HG02571 (cell line): ENCODE results near the gene TWNK.
"Not testable (repeated sequence)": the region's sequence is repeated elsewhere in the genome, so short reads cannot be mapped to it uniquely, and the experiment has no call there.

Experiments used
- ATAC-seq: cut with Tn5 transposase; IDR thresholded peaks from one replicate; pipeline ENCODE4 v1.9.1; 2021; ENCODE audit warnings: mild to moderate bottlenecking, moderate library complexity; ENCODE audit not compliant: unreplicated experiment

TWNK gene

GRCh38 chr10:101029520-101030295, 42.4 kb downstream of the TWNK start:
- ATAC-seq, result no peak

GRCh38 chr10:101030496-101031127, 43.3 kb downstream of the TWNK start:
- no peak for ATAC-seq

GRCh38 chr10:101031128-101031795, 43.9 kb downstream of the TWNK start, which contains the start of the genes PDZD7 and SFXN3:
Gene PDZD7 (minus strand): TSS chr10:101031129. CDS start chr10:101030219, 910 bp downstream.
Gene SFXN3 (plus strand): TSS chr10:101031234. CDS start chr10:101034695, 3,461 bp downstream.
- peak; percentile 90 for ATAC-seq

DNA sequence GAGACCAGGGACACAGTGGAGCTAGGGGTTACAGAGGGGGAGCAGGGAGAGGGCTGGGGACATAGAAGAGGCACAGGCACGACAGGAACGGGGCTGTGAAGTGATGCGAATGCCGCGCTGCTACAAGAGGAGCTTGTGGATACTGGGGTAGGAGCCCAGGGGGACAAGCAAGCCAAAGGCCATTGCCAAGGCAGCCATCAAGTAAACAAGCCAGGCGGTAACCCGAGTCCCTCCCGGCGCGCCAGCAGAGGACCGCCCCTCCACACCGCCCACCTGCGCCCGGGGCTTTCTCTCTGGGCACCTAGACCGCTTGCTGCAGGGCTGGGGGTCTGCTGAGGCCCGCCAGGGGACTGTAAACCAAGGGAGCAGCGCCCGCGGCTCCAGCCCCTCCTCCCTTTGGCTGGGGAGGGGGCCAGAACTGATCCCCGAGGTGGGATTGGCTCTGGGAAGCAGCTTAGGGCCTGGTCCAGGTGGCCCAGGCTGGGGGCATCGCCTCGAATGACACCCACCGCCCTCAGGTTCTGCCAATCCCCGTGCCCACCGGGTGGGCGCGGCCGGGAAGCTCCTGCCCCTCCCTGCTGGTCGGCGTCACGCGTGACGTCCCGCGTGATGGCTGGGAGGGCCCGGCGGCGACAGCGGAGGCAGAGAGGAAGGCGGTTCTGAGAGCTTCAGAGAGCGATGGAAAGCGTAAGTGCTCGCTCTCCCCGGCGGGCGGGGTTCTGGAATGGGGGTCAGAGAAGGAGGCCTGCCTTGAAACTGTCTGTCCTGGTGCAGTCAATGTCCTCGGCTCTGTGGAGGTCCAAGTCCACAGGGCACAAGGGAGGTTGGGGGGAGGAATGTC, 44.7 kb downstream of the TWNK start:
- no peak for ATAC-seq

DNA sequence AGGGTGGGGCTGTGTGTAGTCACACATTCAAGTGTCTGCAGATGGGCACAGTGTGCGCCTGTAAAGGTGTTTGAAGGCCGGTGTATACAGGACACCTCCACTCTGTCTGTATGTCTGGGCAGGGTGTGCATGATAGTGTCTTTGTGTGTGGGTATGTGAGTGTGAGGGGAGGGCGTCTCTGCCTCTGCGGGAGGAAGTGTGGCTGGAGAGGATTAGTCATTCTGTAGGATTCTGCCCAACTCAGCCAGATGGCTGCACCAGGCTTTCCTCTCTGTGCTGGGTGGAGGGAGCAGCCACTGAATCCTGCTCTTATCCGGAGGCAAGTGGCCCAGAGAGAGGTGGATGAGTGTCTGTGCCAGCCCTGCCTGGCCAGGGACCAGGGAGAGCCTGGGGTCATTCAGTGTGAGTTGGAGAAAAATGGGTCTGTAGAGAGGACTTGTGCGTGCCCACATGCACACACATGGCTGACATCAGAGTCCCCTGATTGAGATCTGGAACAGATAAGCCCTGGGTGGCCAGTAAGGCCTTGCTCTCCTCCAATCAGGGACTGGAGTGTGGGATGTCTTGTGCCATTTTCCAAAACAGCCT, 45.4 kb downstream of the TWNK start:
- ATAC-seq, result no peak

DNA sequence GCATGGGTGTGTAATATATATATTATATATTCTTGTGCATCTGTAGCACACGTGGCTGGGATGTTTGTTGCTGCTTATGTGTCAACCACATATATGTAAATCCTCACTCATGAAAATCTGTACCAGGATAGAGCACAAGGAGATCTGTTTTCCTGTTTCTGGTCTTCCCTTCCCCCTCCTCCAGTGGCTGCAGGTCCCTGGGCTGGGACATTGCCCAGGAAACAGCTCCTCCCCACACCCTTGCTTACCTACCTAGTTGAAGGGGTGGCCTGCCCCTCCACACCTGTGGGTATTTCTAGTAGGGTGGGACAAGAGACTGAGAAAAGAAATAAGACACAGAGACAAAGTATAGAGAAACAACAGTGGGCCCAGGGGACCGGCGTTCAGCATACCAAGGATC, 45.9 kb downstream of the TWNK start:
- ATAC-seq, result no peak

- ATAC-seq, result not testable (repeated sequence)
These were observed 47.1 kb downstream of the TWNK start for GRCh38 chr10:101034404-101034803.

DNA sequence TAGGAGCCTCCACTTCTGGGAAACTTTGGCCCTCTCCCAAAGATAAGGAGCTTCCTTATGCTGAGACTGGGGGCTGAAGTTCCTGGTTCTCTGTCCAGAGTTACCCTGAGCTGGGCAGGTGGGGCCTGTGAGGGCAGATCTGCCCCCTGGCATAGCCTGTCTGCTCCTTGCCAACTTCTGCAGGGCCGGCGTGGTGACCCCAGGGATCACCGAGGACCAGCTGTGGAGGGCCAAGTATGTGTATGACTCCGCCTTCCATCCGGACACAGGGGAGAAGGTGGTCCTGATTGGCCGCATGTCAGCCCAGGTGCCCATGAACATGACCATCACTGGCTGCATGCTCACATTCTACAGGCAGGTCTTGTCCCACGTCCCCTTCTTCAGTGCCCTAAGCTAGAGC, 48.0 kb downstream of the TWNK start:
- no peak for ATAC-seq

DNA sequence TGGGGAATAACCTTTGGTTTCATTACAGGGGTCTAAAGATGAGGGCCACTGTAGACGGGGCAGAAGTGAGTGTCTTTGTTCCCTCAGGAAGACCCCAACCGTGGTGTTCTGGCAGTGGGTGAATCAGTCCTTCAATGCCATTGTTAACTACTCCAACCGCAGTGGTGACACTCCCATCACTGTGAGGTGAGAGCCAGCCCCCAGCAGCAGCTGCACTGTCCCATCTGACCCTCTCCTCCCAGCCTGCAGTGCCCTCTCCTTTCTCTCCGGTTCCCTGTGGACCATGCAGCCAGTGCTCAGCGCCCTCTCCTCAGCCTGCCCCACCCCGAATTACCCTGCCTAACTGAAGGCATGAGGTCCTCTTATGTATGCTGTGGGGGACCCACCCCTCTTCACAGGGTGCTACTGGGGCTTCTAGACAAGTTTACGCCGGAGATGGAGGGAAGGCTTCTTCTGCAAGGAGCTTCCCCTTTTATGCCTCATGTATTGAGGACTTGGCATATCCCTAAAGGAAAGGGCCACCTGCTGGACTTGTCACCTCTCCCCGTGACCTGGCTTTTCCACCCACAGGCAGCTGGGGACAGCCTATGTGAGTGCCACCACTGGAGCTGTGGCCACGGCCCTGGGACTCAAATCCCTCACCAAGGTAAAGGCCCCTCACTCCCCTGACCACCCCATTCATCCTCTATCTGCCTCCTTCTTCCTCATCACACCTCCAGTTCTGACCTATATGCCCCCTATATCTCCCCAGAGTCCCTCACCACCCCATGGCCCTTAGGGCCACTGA, 48.8 kb downstream of the TWNK start:
- no peak for ATAC-seq

DNA sequence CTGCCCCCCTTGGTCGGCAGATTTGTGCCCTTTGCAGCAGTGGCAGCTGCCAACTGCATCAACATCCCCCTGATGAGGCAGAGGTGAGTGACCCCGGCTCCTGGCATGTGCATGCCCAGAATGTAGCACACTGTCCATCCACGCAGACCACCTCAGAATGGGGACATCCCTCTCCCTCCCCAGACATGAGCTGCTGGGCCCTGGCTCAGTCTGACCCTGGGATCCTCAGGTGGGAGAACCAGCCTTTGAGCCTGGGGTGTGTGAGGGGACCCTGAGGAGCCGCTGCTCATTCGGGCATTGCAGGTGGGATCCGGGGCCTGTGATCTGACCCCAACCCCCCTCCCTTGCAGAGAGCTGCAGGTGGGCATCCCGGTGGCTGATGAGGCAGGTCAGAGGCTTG, 49.4 kb downstream of the TWNK start:
- no peak for ATAC-seq

DNA sequence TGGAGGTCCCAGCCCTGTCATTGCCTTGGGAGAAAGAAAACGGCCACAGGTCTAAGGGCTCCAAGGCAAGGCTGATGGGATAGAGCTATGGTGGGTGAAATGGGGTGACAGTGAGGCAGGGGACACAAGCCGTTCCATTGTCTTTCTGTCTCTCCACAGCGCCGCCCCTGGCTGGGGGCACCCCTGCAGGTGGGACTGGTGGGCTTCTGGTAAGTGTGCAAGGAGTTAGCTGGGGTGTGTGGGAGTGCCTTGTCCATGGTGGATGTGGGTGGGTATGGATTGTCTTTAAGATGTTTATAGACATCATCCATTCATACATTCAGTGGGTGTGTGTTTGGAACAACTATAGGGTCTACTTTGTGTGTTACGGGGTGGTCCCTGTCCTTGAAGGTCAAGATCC, 51.1 kb downstream of the TWNK start:
- ATAC-seq, result no peak

DNA sequence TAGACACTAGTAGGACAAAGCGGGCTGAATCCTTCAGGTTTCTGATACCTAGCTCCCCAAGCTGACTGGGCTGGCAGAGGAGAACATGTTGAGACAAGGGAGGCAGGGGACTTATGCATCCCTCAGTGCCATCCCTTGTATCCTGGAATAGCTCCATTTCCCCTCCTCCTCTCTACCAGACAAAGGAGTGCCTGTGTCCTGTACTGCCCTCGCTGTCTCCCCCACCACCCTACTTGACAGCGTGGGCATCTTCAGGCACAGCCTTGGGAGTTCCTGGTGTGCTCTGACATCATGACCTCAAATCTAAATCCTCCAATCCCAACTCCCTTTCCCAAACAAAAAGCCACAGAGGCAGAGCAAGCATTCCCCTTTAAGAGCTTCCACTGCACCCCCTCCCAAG, 52.7 kb downstream of the TWNK start:
- no peak for ATAC-seq

DNA sequence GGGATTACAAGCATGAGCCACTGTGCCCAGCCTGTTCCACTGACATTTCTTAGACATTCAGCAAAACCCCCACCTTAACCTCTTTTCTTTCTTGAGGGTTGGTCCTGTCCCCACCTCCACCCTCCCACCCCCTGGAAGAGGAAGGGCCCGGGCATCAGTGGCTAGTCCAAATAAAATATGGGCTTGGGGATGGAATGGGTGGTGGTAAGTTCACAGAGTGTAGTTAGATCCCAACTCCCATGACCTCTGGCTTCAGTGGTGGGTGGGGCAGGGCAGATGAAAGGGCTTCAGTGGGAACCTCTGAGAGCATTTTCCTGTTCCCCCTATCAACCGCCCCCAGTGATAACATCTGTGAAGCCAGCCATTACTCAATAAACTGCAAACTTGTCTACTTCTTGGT, 53.5 kb downstream of the TWNK start:
- ATAC-seq, result no peak

DNA sequence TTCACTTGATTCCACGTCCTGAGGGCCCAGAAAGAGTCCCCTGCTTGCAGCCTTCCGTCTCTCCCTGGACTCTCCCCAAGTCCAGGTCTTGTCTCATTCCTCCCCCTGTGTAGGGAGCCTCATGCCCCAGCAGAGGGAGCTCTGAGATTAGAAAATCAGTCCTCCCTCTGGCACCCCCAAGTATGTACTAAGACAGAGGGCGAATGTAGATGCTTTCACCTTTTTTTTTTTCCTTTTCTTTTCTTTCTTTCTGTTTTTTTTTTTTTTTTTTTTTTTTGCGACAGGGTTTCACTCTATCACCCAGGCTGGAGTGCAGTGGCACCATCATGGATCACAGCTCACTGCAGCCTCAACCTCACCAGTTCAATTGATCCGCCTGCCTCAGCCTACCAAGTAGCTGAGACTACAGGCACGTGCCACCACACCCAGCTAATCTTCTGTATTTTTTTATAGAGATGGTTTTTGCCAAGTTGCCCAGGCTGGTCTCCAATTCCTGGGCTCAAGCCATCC, 54.0 kb downstream of the TWNK start:
- peak; percentile 48 for ATAC-seq

- ATAC-seq, result no peak
These were observed 54.8 kb downstream of the TWNK start for GRCh38 chr10:101042118-101042517.

GRCh38 chr10:101042667-101043362, 55.5 kb downstream of the TWNK start:
- peak; percentile 94 for ATAC-seq

GRCh38 chr10:101043363-101043707, 56.0 kb downstream of the TWNK start:
- no peak for ATAC-seq
